ENCODE measurements around the gene LMX1A. TPM values are rescaled to one million over a fixed set of nuclear protein-coding genes. Genes with fewer than 3 reads are reported as not detected.

LMX1A gene
- total and polyA plus RNA-seq, 4 experiments from 2014 or later: not detected

DNA sequence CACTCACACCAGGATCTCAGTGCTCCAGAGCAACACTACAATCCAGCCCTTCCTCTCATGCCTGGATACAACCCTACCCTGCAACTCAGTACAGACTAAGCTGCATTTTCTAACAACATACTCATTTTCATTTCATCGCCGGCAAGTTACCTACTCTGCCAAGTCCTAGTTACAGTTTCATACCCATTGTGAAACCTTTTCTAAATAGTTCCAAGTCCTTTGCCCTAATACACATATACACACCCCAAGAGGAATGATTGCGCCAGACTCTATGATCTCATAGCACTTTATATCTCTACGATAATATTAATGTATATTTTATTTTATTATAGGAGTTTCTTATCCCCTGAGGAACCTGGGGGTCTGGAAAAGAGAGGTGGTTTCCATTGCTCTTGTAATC, 122.4 kb downstream of the LMX1A start:
- H3K27ac Mint-ChIP-seq: no peak overlapping the region
- CTCF ChIA-PET (ENCODE audit: partially characterized antibody): no interaction called here
- intact Hi-C loops (cut with micrococcal nuclease): no loop called here
- peaks cover 0 to 5% (median 3%) of the 10 kb centered on the region in 8 donors for H3K9me3 Mint-ChIP-seq
- Histone ChIP-seq H3K27me3 (ENCODE audit: insufficient read depth, low read length) (peaks cover 5% of the 10 kb centered on the region), H3K36me3 (ENCODE audit: insufficient read depth, low read length) (no peaks in the 10 kb centered on the region), H3K4me3 (ENCODE audit: low read length in 2 of 2) (no peak overlapping the region), H3K9me3 (ENCODE audit: control insufficient read depth in 1 of 2, low read length in 2 of 2) (no peaks in the 10 kb centered on the region), H3K27ac (ENCODE audit: low read depth, low read length) (no peak overlapping the region), H3K4me1 (ENCODE audit: insufficient read depth, low read length) (no peaks in the 10 kb centered on the region)
- DNase-seq: no peak
- peaks cover 34 to 41% of the 10 kb centered on the region in 2 donors for H3K27me3 Mint-ChIP-seq
- no peak overlapping the region for H3K4me3 Mint-ChIP-seq
- POLR2A ChIA-PET (ENCODE audit: partially characterized antibody): no interaction called here
- no peaks in the 10 kb centered on the region for H3K36me3 Mint-ChIP-seq
- peaks cover 0 to 6% (median under 1%) of the 10 kb centered on the region in 4 donors for H3K4me1 Mint-ChIP-seq

DNA sequence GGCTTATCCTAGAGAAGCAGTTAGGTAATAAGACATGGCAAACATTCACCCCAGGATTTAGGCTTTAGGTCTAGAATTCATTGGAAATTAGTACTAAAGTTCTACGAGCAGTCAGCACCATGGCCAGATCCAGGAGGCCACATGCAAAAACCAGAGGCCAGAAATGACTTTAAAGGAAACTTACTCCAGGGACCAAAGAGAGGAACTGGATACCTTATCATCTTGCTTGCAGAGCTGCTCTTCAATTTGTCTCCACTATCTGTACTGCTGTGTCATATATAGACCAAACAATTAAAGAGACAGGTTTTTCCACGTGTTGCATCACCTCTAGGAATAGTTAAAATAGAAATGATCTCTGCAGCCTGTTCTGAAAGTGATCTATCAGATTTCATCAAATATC, 127.8 kb downstream of the LMX1A start:
- ChIA-PET CTCF (ENCODE audit: partially characterized antibody) (interaction anchor here (1.6 kb wide), 1 partner anchor 9 kb away, joined by 4 read pairs; no protein-coding TSS in a partner anchor), POLR2A (ENCODE audit: partially characterized antibody) (no interaction called here)
- no peaks in the 10 kb centered on the region for H3K36me3 ChIP-seq (ENCODE audit: insufficient read depth, low read length)
- H3K9me3 Mint-ChIP-seq: peaks cover 0 to 5% (median 0%) of the 10 kb centered on the region in 8 donors
- no peaks in the 10 kb centered on the region for H3K9me3 ChIP-seq (ENCODE audit: control insufficient read depth in 1 of 2, low read length in 2 of 2)
- intact Hi-C loops (cut with micrococcal nuclease): no loop called here
- H3K4me3 ChIP-seq (ENCODE audit: low read length in 2 of 2): no peak overlapping the region
- H3K36me3 Mint-ChIP-seq: no peaks in the 10 kb centered on the region
- no peak overlapping the region for H3K27ac ChIP-seq (ENCODE audit: low read depth, low read length)
- H3K4me1 Mint-ChIP-seq: no peaks in the 10 kb centered on the region
- no peak overlapping the region for H3K4me3 Mint-ChIP-seq
- no peaks in the 10 kb centered on the region for H3K4me1 ChIP-seq (ENCODE audit: insufficient read depth, low read length)
- H3K27me3 Mint-ChIP-seq: peaks cover 6 to 11% of the 10 kb centered on the region in 2 donors
- no peak overlapping the region for H3K27ac Mint-ChIP-seq
- no peak for DNase-seq
- no peaks in the 10 kb centered on the region for H3K27me3 ChIP-seq (ENCODE audit: insufficient read depth, low read length)

DNA sequence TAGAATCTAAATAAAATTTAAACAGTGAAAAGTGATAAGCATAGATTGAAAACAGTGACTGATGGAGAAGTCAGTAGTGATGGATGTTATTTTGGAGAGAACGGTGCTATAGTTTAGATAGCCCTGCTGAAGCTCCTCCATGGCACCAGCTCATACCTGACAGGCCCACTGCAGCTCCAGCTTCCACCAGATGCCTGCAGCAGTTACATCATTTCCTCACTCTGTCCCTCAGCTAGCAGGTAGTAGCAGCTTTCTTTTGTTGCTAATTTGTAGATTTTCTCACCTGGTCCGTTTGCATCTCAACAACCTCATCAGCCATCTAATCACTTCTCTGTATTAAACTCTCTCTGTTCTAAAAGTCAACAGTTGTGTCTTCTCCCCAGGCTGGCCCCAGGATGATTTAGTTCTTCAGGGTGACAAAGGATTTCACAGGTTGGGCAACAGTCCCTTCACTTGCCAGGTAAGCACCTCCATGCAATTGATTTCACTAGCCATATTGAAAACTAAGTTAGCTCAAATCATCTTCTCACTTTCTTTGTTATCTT, 128.3 kb downstream of the LMX1A start:
- DNase-seq: no peak
- CTCF ChIA-PET (ENCODE audit: partially characterized antibody): interaction anchor here (1.6 kb wide), 1 partner anchor 9 kb away, joined by 4 read pairs; no protein-coding TSS in a partner anchor
- Mint-ChIP-seq H3K4me3 (no peak overlapping the region), H3K36me3 (no peaks in the 10 kb centered on the region), H3K27me3 (peaks cover 4 to 8% of the 10 kb centered on the region in 2 donors), H3K9me3 (peaks cover 0 to 2% (median 0%) of the 10 kb centered on the region in 8 donors), H3K27ac (no peak overlapping the region), H3K4me1 (no peaks in the 10 kb centered on the region)
- Histone ChIP-seq H3K27me3 (ENCODE audit: insufficient read depth, low read length) (no peaks in the 10 kb centered on the region), H3K9me3 (ENCODE audit: control insufficient read depth in 1 of 2, low read length in 2 of 2) (no peaks in the 10 kb centered on the region), H3K4me3 (ENCODE audit: low read length in 2 of 2) (no peak overlapping the region), H3K27ac (ENCODE audit: low read depth, low read length) (no peak overlapping the region), H3K4me1 (ENCODE audit: insufficient read depth, low read length) (no peaks in the 10 kb centered on the region), H3K36me3 (ENCODE audit: insufficient read depth, low read length) (no peaks in the 10 kb centered on the region)
- POLR2A ChIA-PET (ENCODE audit: partially characterized antibody): no interaction called here
- intact Hi-C loops (cut with micrococcal nuclease): no loop called here

DNA sequence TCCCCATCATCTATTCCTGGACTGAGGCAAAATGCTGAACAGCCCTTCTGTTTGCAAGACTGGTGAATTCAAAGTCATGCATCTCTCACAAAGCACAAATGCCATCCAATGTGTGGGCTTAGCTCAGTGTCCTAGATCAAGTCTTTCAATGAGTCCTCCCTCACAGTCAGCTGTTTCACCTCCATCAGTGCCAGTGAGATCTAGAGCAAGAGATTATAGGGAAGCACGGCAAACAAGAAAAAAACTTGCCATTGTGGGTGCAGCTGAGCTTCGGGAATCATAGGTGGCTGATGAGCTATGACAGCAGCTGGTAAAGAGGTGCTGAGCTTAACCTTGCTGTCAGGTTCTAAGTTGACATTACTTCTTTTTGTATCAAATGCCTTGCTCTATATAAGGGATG, 130.2 kb downstream of the LMX1A start:
- Histone ChIP-seq H3K9me3 (ENCODE audit: control insufficient read depth in 1 of 2, low read length in 2 of 2) (no peaks in the 10 kb centered on the region), H3K27ac (ENCODE audit: low read depth, low read length) (no peak overlapping the region), H3K4me1 (ENCODE audit: insufficient read depth, low read length) (no peaks in the 10 kb centered on the region), H3K27me3 (ENCODE audit: insufficient read depth, low read length) (no peaks in the 10 kb centered on the region), H3K36me3 (ENCODE audit: insufficient read depth, low read length) (no peaks in the 10 kb centered on the region), H3K4me3 (ENCODE audit: low read length in 2 of 2) (no peak overlapping the region)
- CTCF ChIA-PET (ENCODE audit: partially characterized antibody): no interaction called here
- H3K4me3 Mint-ChIP-seq: no peak overlapping the region
- DNase-seq: no peak
- POLR2A ChIA-PET (ENCODE audit: partially characterized antibody): no interaction called here
- H3K27me3 Mint-ChIP-seq: peaks cover 3 to 9% of the 10 kb centered on the region in 2 donors
- peaks cover 0 to 2% (median 0%) of the 10 kb centered on the region in 8 donors for H3K9me3 Mint-ChIP-seq
- intact Hi-C loops (cut with micrococcal nuclease): no loop called here
- no peaks in the 10 kb centered on the region for H3K4me1 Mint-ChIP-seq
- no peaks in the 10 kb centered on the region for H3K36me3 Mint-ChIP-seq
- no peak overlapping the region for H3K27ac Mint-ChIP-seq

DNA sequence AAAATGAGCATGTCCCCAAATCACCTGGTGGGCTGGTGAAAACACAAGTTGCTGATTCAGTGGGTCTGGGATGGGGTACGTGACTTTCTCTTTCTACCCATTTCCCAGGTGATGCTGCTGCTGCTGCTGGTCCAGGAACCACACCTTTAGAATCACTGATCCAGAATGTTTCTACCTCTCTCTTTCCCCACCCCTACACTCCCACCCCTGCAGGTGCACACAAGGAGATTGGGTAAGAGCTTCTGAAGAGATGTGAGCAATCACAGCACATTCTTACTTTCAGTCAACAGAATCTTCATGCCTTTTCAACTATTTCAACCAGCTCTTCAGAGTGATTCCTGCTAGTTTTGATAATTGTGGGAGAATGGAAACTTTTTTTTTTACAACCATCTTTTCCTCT, 130.9 kb downstream of the LMX1A start:
- Histone ChIP-seq H3K4me1 (ENCODE audit: insufficient read depth, low read length) (no peaks in the 10 kb centered on the region), H3K27ac (ENCODE audit: low read depth, low read length) (no peak overlapping the region), H3K4me3 (ENCODE audit: low read length in 2 of 2) (no peak overlapping the region), H3K36me3 (ENCODE audit: insufficient read depth, low read length) (no peaks in the 10 kb centered on the region), H3K27me3 (ENCODE audit: insufficient read depth, low read length) (no peaks in the 10 kb centered on the region), H3K9me3 (ENCODE audit: control insufficient read depth in 1 of 2, low read length in 2 of 2) (no peaks in the 10 kb centered on the region)
- no peaks in the 10 kb centered on the region for H3K36me3 Mint-ChIP-seq
- POLR2A ChIA-PET (ENCODE audit: partially characterized antibody): no interaction called here
- H3K27me3 Mint-ChIP-seq: peaks cover 3 to 9% of the 10 kb centered on the region in 2 donors
- H3K4me1 Mint-ChIP-seq: no peaks in the 10 kb centered on the region
- no peak overlapping the region for H3K27ac Mint-ChIP-seq
- peaks cover 0 to 2% (median 0%) of the 10 kb centered on the region in 8 donors for H3K9me3 Mint-ChIP-seq
- intact Hi-C loops (cut with micrococcal nuclease): no loop called here
- no peak overlapping the region for H3K4me3 Mint-ChIP-seq
- CTCF ChIA-PET (ENCODE audit: partially characterized antibody): no interaction called here
- DNase-seq: no peak

DNA sequence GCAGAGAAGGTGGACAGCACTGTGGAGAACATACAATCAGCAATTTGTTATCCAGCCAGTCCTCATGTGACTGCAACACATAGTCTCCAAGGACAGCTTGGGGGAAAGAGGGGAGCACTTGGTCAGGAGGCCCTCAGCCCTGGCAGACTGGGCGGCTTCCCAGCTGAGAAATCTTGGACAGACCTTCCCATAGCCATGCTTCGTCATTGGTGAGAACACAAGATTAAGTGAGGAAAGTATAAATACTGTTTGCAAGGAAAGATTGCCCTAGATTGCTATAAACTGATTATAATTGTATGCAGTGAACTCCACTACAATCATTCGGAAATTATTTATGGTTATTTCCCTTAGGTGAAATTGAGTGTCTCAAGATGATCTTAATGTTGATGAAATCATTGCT, 131.5 kb downstream of the LMX1A start:
- no peak overlapping the region for H3K4me3 Mint-ChIP-seq
- no peaks in the 10 kb centered on the region for H3K4me1 Mint-ChIP-seq
- CTCF ChIA-PET (ENCODE audit: partially characterized antibody): no interaction called here
- Histone ChIP-seq H3K36me3 (ENCODE audit: insufficient read depth, low read length) (no peaks in the 10 kb centered on the region), H3K27me3 (ENCODE audit: insufficient read depth, low read length) (no peaks in the 10 kb centered on the region), H3K9me3 (ENCODE audit: control insufficient read depth in 1 of 2, low read length in 2 of 2) (no peaks in the 10 kb centered on the region), H3K4me3 (ENCODE audit: low read length in 2 of 2) (no peak overlapping the region), H3K27ac (ENCODE audit: low read depth, low read length) (no peak overlapping the region), H3K4me1 (ENCODE audit: insufficient read depth, low read length) (no peaks in the 10 kb centered on the region)
- H3K36me3 Mint-ChIP-seq: no peaks in the 10 kb centered on the region
- DNase-seq: no peak
- POLR2A ChIA-PET (ENCODE audit: partially characterized antibody): no interaction called here
- peaks cover 3 to 9% of the 10 kb centered on the region in 2 donors for H3K27me3 Mint-ChIP-seq
- peaks cover 0 to 2% (median 0%) of the 10 kb centered on the region in 8 donors for H3K9me3 Mint-ChIP-seq
- H3K27ac Mint-ChIP-seq: no peak overlapping the region
- intact Hi-C loops (cut with micrococcal nuclease): no loop called here

DNA sequence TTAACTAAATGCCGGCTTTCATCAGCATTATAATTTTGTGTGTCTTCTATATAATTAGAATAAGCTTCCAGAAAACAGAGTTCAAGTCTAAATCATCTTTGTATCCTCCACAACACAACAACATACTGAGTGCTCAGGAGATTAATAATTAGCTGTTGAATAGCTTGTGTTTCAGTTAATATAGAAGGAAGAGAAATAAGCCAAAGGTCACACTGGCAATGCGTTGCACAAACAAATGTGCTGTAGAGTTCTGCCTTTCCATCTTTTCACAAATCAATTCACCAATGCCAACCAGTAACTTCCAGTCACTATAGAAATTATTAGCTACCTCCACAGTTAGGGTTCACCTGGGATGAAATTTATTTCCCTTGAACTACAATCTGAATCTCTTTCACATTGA, 132.0 kb downstream of the LMX1A start:
- no peak overlapping the region for H3K4me3 Mint-ChIP-seq
- no peak for DNase-seq
- POLR2A ChIA-PET (ENCODE audit: partially characterized antibody): no interaction called here
- Histone ChIP-seq H3K9me3 (ENCODE audit: control insufficient read depth in 1 of 2, low read length in 2 of 2) (no peaks in the 10 kb centered on the region), H3K27ac (ENCODE audit: low read depth, low read length) (no peak overlapping the region), H3K4me1 (ENCODE audit: insufficient read depth, low read length) (no peaks in the 10 kb centered on the region), H3K36me3 (ENCODE audit: insufficient read depth, low read length) (no peaks in the 10 kb centered on the region), H3K27me3 (ENCODE audit: insufficient read depth, low read length) (no peaks in the 10 kb centered on the region), H3K4me3 (ENCODE audit: low read length in 2 of 2) (no peak overlapping the region)
- intact Hi-C loops (cut with micrococcal nuclease): no loop called here
- peaks cover 0 to 2% (median 0%) of the 10 kb centered on the region in 8 donors for H3K9me3 Mint-ChIP-seq
- CTCF ChIA-PET (ENCODE audit: partially characterized antibody): no interaction called here
- no peaks in the 10 kb centered on the region for H3K36me3 Mint-ChIP-seq
- H3K4me1 Mint-ChIP-seq: no peaks in the 10 kb centered on the region
- peaks cover 3 to 9% of the 10 kb centered on the region in 2 donors for H3K27me3 Mint-ChIP-seq
- H3K27ac Mint-ChIP-seq: no peak overlapping the region

DNA sequence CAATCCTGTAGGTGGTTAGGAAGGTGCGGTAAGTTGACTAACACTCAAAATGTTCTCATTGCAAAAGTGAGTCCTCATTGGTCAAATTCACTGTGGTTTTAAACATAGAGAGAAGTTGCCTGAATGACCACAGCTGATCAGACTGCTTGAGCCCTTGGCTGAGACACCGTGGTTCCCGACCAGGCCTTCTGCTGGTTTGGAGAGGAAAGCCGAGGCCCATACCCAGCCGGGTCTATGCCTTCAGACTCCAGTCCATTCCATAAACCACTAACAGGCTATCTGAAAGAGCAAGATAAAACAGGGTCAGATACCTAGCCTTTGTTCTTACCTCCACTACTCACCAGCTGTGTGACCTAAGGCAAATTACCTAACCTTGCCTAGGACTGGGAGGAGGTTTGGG, 133.9 kb downstream of the LMX1A start:
- DNase-seq: no peak
- Histone ChIP-seq H3K4me3 (ENCODE audit: low read length in 2 of 2) (no peak overlapping the region), H3K4me1 (ENCODE audit: insufficient read depth, low read length) (no peaks in the 10 kb centered on the region), H3K27ac (ENCODE audit: low read depth, low read length) (no peak overlapping the region), H3K9me3 (ENCODE audit: control insufficient read depth in 1 of 2, low read length in 2 of 2) (no peaks in the 10 kb centered on the region), H3K27me3 (ENCODE audit: insufficient read depth, low read length) (peaks cover 6% of the 10 kb centered on the region), H3K36me3 (ENCODE audit: insufficient read depth, low read length) (no peaks in the 10 kb centered on the region)
- ChIA-PET CTCF (ENCODE audit: partially characterized antibody) (no interaction called here), POLR2A (ENCODE audit: partially characterized antibody) (no interaction called here)
- no peaks in the 10 kb centered on the region for H3K4me1 Mint-ChIP-seq
- intact Hi-C loops (cut with micrococcal nuclease): no loop called here
- peaks cover 9 to 13% of the 10 kb centered on the region in 2 donors for H3K27me3 Mint-ChIP-seq
- no peaks in the 10 kb centered on the region for H3K36me3 Mint-ChIP-seq
- H3K4me3 Mint-ChIP-seq: no peak overlapping the region
- no peak overlapping the region for H3K27ac Mint-ChIP-seq
- peaks cover 0 to 3% (median 0%) of the 10 kb centered on the region in 8 donors for H3K9me3 Mint-ChIP-seq
